Left lung (tissue), 8 donors: ENCODE measurements around the gene CTDNEP1. TPM values are rescaled to one million over a fixed set of nuclear protein-coding genes. Genes with fewer than 3 reads are reported as not detected.

Source experiments
- microRNA-seq, 2 donors: library from miRNA; unstranded; fragments of <30 nt; microRNA quantifications; one replicate each; pipeline ENCODE4, GENCODE V29; 2019
- polyA plus RNA-seq, 6 donors: library from polyadenylated mRNA; unstranded; fragments of 120-200 nt; gene quantifications; one replicate each; pipeline ENCODE4 v1.2.1, GENCODE V29; 2013; ENCODE audit not compliant: insufficient read length in 6 of 6
- total RNA-seq, 2 donors: library from RNA; stranded (reverse); fragmentation: NEBNext Ultra II Directional; extraction: Animal tissue kit (Norgen Biotek cat#: 25700); gene quantifications; one replicate each; pipeline ENCODE4 v1.2.1, GENCODE V29; 2021
- donor health status: DM: no; HTN: yes; CAD: no.
- donor health status: DM: no; HTN: no; CAD: no.

CTDNEP1 gene
- total and polyA plus RNA-seq, 8 donors = 133 to 171 (median 146) TPM

Small RNA genes within 50 kb of the gene (microRNA-seq; reads per million reads assigned to microRNA genes)
- 1,145 to 1,240 reads per million in 2 donors for gene MIR324

Other genes starting within 250 kb of the CTDNEP1 start
Only the 30 nearest of the 35 such genes appear.
- 10 to 100 TPM in 1 of 2 donors, 1 to 10 TPM in 1; 9.5 to 21.5 TPM for gene SLC16A13, start 215.7 kb downstream of the CTDNEP1 start, total RNA-seq
- 1 to 10 TPM; 3.7 to 5.8 (median 4.6) TPM for gene SLC16A13, start 215.7 kb downstream of the CTDNEP1 start, polyA plus RNA-seq
- 1 to 10 TPM; 1.2 to 2.5 TPM for gene SLC16A11, start 207.6 kb downstream of the CTDNEP1 start, total RNA-seq
- 1 to 10 TPM in 4 of 6 donors, under 1 TPM in 2; 0.74 to 1.5 (median 1.1) TPM for gene SLC16A11, start 207.6 kb downstream of the CTDNEP1 start, polyA plus RNA-seq
- gene CLEC10A, start 171.5 kb downstream of the CTDNEP1 start, total RNA-seq = 1 to 10 TPM; 7.8 to 9.6 TPM
- gene CLEC10A, start 171.5 kb downstream of the CTDNEP1 start, polyA plus RNA-seq = 1 to 10 TPM; 2.0 to 3.6 (median 3.6) TPM
- 1 to 10 TPM; 1.0 to 2.7 TPM for gene ASGR2, start 136.9 kb downstream of the CTDNEP1 start, total RNA-seq
- gene ASGR2, start 136.9 kb downstream of the CTDNEP1 start, polyA plus RNA-seq = under 1 TPM; 0.34 to 0.76 (median 0.51) TPM
- 1 to 10 TPM; 2.4 to 7.7 TPM for gene ASGR1, start 72.4 kb downstream of the CTDNEP1 start, total RNA-seq
- gene ASGR1, start 72.4 kb downstream of the CTDNEP1 start, polyA plus RNA-seq = 10 to 100 TPM in 4 of 6 donors, 1 to 10 TPM in 2; 8.7 to 13.0 (median 11.0) TPM
- gene DLG4, start 31.9 kb downstream of the CTDNEP1 start, total RNA-seq = 10 to 100 TPM; 25.9 to 33.8 TPM
- 10 to 100 TPM; 35.6 to 60.0 (median 47.6) TPM for gene DLG4, start 31.9 kb downstream of the CTDNEP1 start, polyA plus RNA-seq
- gene ACADVL, start 31.8 kb downstream of the CTDNEP1 start, total RNA-seq = 100 to 1,000 TPM; 610 to 654 TPM
- 100 to 1,000 TPM; 285 to 403 (median 362) TPM for gene ACADVL, start 31.8 kb downstream of the CTDNEP1 start, polyA plus RNA-seq
- gene DVL2, start 17.2 kb downstream of the CTDNEP1 start, total RNA-seq = 10 to 100 TPM; 36.9 to 46.3 TPM
- gene DVL2, start 17.2 kb downstream of the CTDNEP1 start, polyA plus RNA-seq = 10 to 100 TPM; 51.7 to 59.7 (median 54.6) TPM
- 10 to 100 TPM; 31.1 to 45.4 TPM for gene PHF23, start 12.3 kb downstream of the CTDNEP1 start, total RNA-seq
- 10 to 100 TPM; 32.8 to 51.2 (median 46.1) TPM for gene PHF23, start 12.3 kb downstream of the CTDNEP1 start, polyA plus RNA-seq
- 100 to 1,000 TPM; 545 to 559 TPM for gene GABARAP, start 9.3 kb downstream of the CTDNEP1 start, total RNA-seq
- gene GABARAP, start 9.3 kb downstream of the CTDNEP1 start, polyA plus RNA-seq = 100 to 1,000 TPM; 442 to 526 (median 470) TPM
- gene ELP5, start 481 bp upstream of the CTDNEP1 start, total RNA-seq = 10 to 100 TPM; 26.5 to 46.6 TPM
- gene ELP5, start 481 bp upstream of the CTDNEP1 start, polyA plus RNA-seq = 10 to 100 TPM; 36.6 to 49.7 (median 42.9) TPM
- gene CLDN7, start 10.7 kb upstream of the CTDNEP1 start, total RNA-seq = 100 to 1,000 TPM; 187 to 197 TPM
- gene CLDN7, start 10.7 kb upstream of the CTDNEP1 start, polyA plus RNA-seq = 10 to 100 TPM; 26.0 to 37.0 (median 34.8) TPM
- gene SLC2A4, start 30.0 kb upstream of the CTDNEP1 start, total RNA-seq = under 1 TPM; 0.60 to 0.85 TPM
- 1 to 10 TPM in 4 of 6 donors, under 1 TPM in 2; 0.93 to 1.5 (median 1.3) TPM for gene SLC2A4, start 30.0 kb upstream of the CTDNEP1 start, polyA plus RNA-seq
- under 1 TPM; 0.37 to 0.67 TPM for gene YBX2, start 42.9 kb upstream of the CTDNEP1 start, total RNA-seq
- gene YBX2, start 42.9 kb upstream of the CTDNEP1 start, polyA plus RNA-seq = 1 to 10 TPM; 1.3 to 2.5 (median 1.6) TPM
- gene EIF5A, start 55.9 kb upstream of the CTDNEP1 start, total RNA-seq = 100 to 1,000 TPM; 307 to 622 TPM
- 100 to 1,000 TPM; 213 to 323 (median 262) TPM for gene EIF5A, start 55.9 kb upstream of the CTDNEP1 start, polyA plus RNA-seq
- gene GPS2, start 63.6 kb upstream of the CTDNEP1 start, total RNA-seq = 10 to 100 TPM; 48.2 to 54.9 TPM
- 100 to 1,000 TPM in 1 of 6 donors, 10 to 100 TPM in 5; 73.0 to 102 (median 81.9) TPM for gene GPS2, start 63.6 kb upstream of the CTDNEP1 start, polyA plus RNA-seq
- gene NEURL4, start 77.6 kb upstream of the CTDNEP1 start, total RNA-seq = 10 to 100 TPM; 27.8 to 35.2 TPM
- gene NEURL4, start 77.6 kb upstream of the CTDNEP1 start, polyA plus RNA-seq = 10 to 100 TPM; 22.2 to 36.8 (median 27.9) TPM
- gene ACAP1, start 84.8 kb upstream of the CTDNEP1 start, total RNA-seq = 10 to 100 TPM in 1 of 2 donors, 1 to 10 TPM in 1; 9.9 to 51.4 TPM
- gene ACAP1, start 84.8 kb upstream of the CTDNEP1 start, polyA plus RNA-seq = 10 to 100 TPM in 2 of 6 donors, 1 to 10 TPM in 4; 6.7 to 11.3 (median 8.1) TPM
- 10 to 100 TPM; 10.3 to 10.7 TPM for gene KCTD11, start 100.4 kb upstream of the CTDNEP1 start, total RNA-seq
- gene KCTD11, start 100.4 kb upstream of the CTDNEP1 start, polyA plus RNA-seq = 10 to 100 TPM in 3 of 6 donors, 1 to 10 TPM in 3; 8.3 to 13.1 (median 9.9) TPM
- gene TMEM95, start 103.4 kb upstream of the CTDNEP1 start, total RNA-seq = not detected
- not detected for gene TMEM95, start 103.4 kb upstream of the CTDNEP1 start, polyA plus RNA-seq
- gene TNK1, start 129.4 kb upstream of the CTDNEP1 start, total RNA-seq = 1 to 10 TPM; 6.1 to 6.4 TPM
- 1 to 10 TPM; 5.3 to 8.7 (median 6.4) TPM for gene TNK1, start 129.4 kb upstream of the CTDNEP1 start, polyA plus RNA-seq
- 10 to 100 TPM; 42.0 to 42.7 TPM for gene PLSCR3, start 142.8 kb upstream of the CTDNEP1 start, total RNA-seq
- 10 to 100 TPM; 46.0 to 62.5 (median 57.7) TPM for gene PLSCR3, start 142.8 kb upstream of the CTDNEP1 start, polyA plus RNA-seq
- gene TMEM256, start 152.4 kb upstream of the CTDNEP1 start, total RNA-seq = 10 to 100 TPM; 50.7 to 56.0 TPM
- gene TMEM256, start 152.4 kb upstream of the CTDNEP1 start, polyA plus RNA-seq = 10 to 100 TPM; 70.7 to 75.7 (median 72.5) TPM
- 10 to 100 TPM; 14.8 to 20.1 TPM for gene NLGN2, start 156.1 kb upstream of the CTDNEP1 start, total RNA-seq
- 10 to 100 TPM; 25.3 to 34.4 (median 30.1) TPM for gene NLGN2, start 156.1 kb upstream of the CTDNEP1 start, polyA plus RNA-seq
- not detected for gene SPEM1, start 168.6 kb upstream of the CTDNEP1 start, total RNA-seq
- gene SPEM1, start 168.6 kb upstream of the CTDNEP1 start, polyA plus RNA-seq = not detected
- not detected for gene SPEM2, start 173.9 kb upstream of the CTDNEP1 start, total RNA-seq
- not detected for gene SPEM2, start 173.9 kb upstream of the CTDNEP1 start, polyA plus RNA-seq
- gene SPEM3, start 177.1 kb upstream of the CTDNEP1 start, total RNA-seq = not detected
- gene SPEM3, start 177.1 kb upstream of the CTDNEP1 start, polyA plus RNA-seq = not detected
- gene TMEM102, start 183.7 kb upstream of the CTDNEP1 start, total RNA-seq = 1 to 10 TPM; 7.2 to 9.6 TPM
- 1 to 10 TPM; 2.1 to 3.3 (median 2.6) TPM for gene TMEM102, start 183.7 kb upstream of the CTDNEP1 start, polyA plus RNA-seq
- 1 to 10 TPM in 1 of 2 donors, under 1 TPM in 1; 0.97 to 1.7 TPM for gene FGF11, start 187.8 kb upstream of the CTDNEP1 start, total RNA-seq
- gene FGF11, start 187.8 kb upstream of the CTDNEP1 start, polyA plus RNA-seq = 1 to 10 TPM; 1.7 to 2.8 (median 2.3) TPM
- 10 to 100 TPM; 10.6 to 12.1 TPM for gene CHRNB1, start 193.3 kb upstream of the CTDNEP1 start, total RNA-seq
- gene CHRNB1, start 193.3 kb upstream of the CTDNEP1 start, polyA plus RNA-seq = 10 to 100 TPM in 2 of 6 donors, 1 to 10 TPM in 4; 7.0 to 10.3 (median 9.6) TPM